OCI-LY3 (cell line): ENCODE measurements around the gene CAMTA1.

Experiments
- H2AFZ ChIP-seq: fragments of 200-600, 300-600 bp; shearing (Covaris generic); 2 replicates; pipeline ENCODE4 v1.6.0; 2014; ENCODE audit warnings: antibody characterized with exemption, low read depth, low read length
- H3K27ac ChIP-seq: fragments of 200-600, 300-600 bp; sonication (generic); 2 replicates; pipeline ENCODE4 v1.5.1; 2014; ENCODE audit warnings: mild to moderate bottlenecking, low read length, moderate library complexity, mixed read lengths
- H3K27me3 ChIP-seq: fragments of 200-600, 300-600 bp; sonication (generic); 2 replicates; pipeline ENCODE4 v1.6.1; 2014; ENCODE audit warnings: low read depth, low read length, mixed read lengths
- H3K36me3 ChIP-seq: fragments of 200-600, 300-600 bp; sonication (generic); replicated peaks from 2 replicates; pipeline ENCODE3; 2014; ENCODE audit warnings: low read depth, low read length, mixed read lengths
- H3K4me1 ChIP-seq: fragments of 300-600, 200-600 bp; sonication (generic); 2 replicates; pipeline ENCODE4 v1.6.1; 2014; ENCODE audit warnings: low read length, mixed read lengths
- H3K4me2 ChIP-seq: fragments of 200-600, 300-600 bp; sonication (generic); 2 replicates; pipeline ENCODE4 v1.6.1; 2014; ENCODE audit warnings: low read length, mixed read lengths
- H3K4me3 ChIP-seq: fragments of 300-600, 200-600 bp; sonication (generic); 2 replicates; pipeline ENCODE4 v1.5.1; 2014; ENCODE audit warnings: antibody characterized with exemption, mild to moderate bottlenecking, low read length, moderate library complexity
- H3K79me2 ChIP-seq: fragments of 300-600, 200-600 bp; shearing (Covaris generic); 2 replicates; pipeline ENCODE4 v1.6.1; 2014; ENCODE audit warnings: mild to moderate bottlenecking, low read length, mixed read lengths
- H3K9ac ChIP-seq: fragments of 300-600, 200-600 bp; shearing (Covaris generic); 2 replicates; pipeline ENCODE4 v1.6.0; 2014; ENCODE audit warnings: mild to moderate bottlenecking, low read length, moderate library complexity
- H3K9me3 ChIP-seq: fragments of 200-600, 300-600 bp; shearing (Covaris generic); 2 replicates; pipeline ENCODE4 v1.6.1; 2014; ENCODE audit warnings: low read length, mixed read lengths; ENCODE audit not compliant: insufficient read depth
- H4K20me1 ChIP-seq: fragments of 200-600, 300-600 bp; sonication (generic); 2 replicates; pipeline ENCODE4 v1.6.1; 2016; ENCODE audit warnings: low read length, mixed read lengths; ENCODE audit not compliant: insufficient read depth
- CTCF ChIP-seq: fragments of 200-600, 300-600 bp; sonication (generic); IDR thresholded peaks from 2 replicates; pipeline ENCODE4 v1.5.1; 2014; ENCODE audit warnings: antibody characterized with exemption, low read length, low read depth
- EZH2phosphoT487 ChIP-seq: fragments of 200-600 bp; shearing (Covaris generic); IDR thresholded peaks from 2 replicates; pipeline ENCODE4 v1.6.1; 2018; ENCODE audit warnings: antibody characterized with exemption, mixed run types, low read depth

The CAMTA1 gene

GRCh38 chr1:7575041-7575400 lies 789.8 kb downstream of the CAMTA1 start:
- Histone ChIP-seq H3K9ac (no peak overlapping the region), H3K27me3 (no peaks in the 10 kb centered on the region), H3K9me3 (no peaks in the 10 kb centered on the region), H3K79me2 (no peaks in the 10 kb centered on the region), H3K27ac (no peak overlapping the region), H3K36me3 (no peaks in the 10 kb centered on the region), H3K4me1 (no peaks in the 10 kb centered on the region), H3K4me2 (no peak overlapping the region), H2AFZ (no peak overlapping the region), H3K4me3 (no peak overlapping the region), H4K20me1 (no peaks in the 10 kb centered on the region)
- TF ChIP-seq CTCF (no peak), EZH2phosphoT487 (no peak)

DNA sequence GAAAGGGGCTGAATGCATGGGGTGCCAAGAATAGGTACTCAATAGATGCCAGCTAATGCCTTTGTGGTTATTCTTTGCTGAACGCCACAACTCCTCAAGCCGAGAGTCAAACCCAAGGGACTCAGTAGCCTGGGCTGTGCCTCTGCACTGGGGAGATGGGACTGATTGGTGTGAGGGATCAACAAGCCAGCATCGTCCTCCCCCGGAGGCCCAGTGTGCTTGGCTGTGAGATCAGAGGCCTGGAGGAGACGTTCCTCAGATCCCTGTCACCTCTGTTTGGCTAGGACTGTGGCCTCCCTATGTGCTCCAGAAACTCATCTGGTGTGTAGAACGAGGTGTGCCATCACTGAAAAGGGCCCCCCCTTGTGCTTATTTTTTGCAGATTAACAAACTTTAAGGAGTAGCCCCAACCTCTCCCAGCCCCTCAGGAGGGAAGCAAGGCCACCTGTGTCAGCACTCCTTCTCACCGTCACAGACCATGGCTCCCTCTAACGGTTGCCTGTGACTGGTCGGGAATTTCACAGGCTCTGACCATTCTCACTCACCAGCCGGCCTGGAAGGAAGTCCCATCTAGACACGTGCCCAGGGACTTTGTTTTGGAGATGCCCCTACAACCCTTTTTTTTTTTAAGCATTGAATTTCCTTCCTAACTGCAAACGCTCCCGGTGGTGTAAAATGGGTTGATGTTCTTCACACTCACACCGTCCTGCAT lies 791.8 kb downstream of the CAMTA1 start:
- no peak overlapping the region for H3K9ac ChIP-seq
- no peaks in the 10 kb centered on the region for H3K27me3 ChIP-seq
- no peaks in the 10 kb centered on the region for H3K36me3 ChIP-seq
- TF ChIP-seq CTCF, result peak; percentile 29; the same call in 1 of the 2 replicates
- no peak for TF ChIP-seq EZH2phosphoT487
- no peaks in the 10 kb centered on the region for H3K9me3 ChIP-seq
- no peak overlapping the region for H3K4me2 ChIP-seq
- H3K4me1 ChIP-seq, result no peaks in the 10 kb centered on the region
- H3K27ac ChIP-seq, result no peak overlapping the region
- no peaks in the 10 kb centered on the region for H4K20me1 ChIP-seq
- no peak overlapping the region for H2AFZ ChIP-seq
- no peak overlapping the region for H3K4me3 ChIP-seq
- no peaks in the 10 kb centered on the region for H3K79me2 ChIP-seq

DNA sequence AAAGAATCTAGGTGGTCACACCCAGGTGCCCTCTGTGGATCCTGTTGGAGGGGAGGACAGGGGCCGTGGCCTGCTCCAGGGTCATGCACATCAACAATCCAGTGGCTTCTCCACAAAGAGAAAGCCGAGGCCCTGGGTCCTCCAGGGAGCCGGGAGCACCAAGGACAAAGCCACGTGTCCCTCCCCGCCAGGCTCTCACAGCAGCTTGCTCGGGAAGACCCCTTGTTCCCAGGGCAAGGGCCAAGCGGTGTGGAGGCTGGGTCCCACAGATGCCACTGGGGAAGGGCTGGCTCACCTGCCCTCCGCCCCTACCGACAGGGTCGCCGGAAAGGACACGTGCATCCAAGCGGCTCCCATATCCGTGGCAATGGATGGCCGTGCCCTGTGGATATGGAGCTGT lies 793.0 kb downstream of the CAMTA1 start:
- H3K9ac ChIP-seq, result no peak overlapping the region
- no peak overlapping the region for H2AFZ ChIP-seq
- no peaks in the 10 kb centered on the region for H3K4me1 ChIP-seq
- H3K36me3 ChIP-seq, result no peaks in the 10 kb centered on the region
- H3K27ac ChIP-seq, result no peak overlapping the region
- no peak for TF ChIP-seq CTCF
- no peak for TF ChIP-seq EZH2phosphoT487
- H3K9me3 ChIP-seq, result no peaks in the 10 kb centered on the region
- H4K20me1 ChIP-seq, result no peaks in the 10 kb centered on the region
- H3K27me3 ChIP-seq, result no peaks in the 10 kb centered on the region
- no peak overlapping the region for H3K4me2 ChIP-seq
- H3K4me3 ChIP-seq, result no peak overlapping the region
- H3K79me2 ChIP-seq, result no peaks in the 10 kb centered on the region

- no peaks in the 10 kb centered on the region for H3K27me3 ChIP-seq
Observed at GRCh38 chr1:7579016-7579415, 793.8 kb downstream of the CAMTA1 start.

More at GRCh38 chr1:7579016-7579415, 793.8 kb downstream of the CAMTA1 start:
- Histone ChIP-seq H2AFZ (no peak overlapping the region), H3K9ac (no peak overlapping the region), H3K27ac (no peak overlapping the region), H3K9me3 (no peaks in the 10 kb centered on the region), H3K4me1 (no peaks in the 10 kb centered on the region), H3K79me2 (no peaks in the 10 kb centered on the region), H3K4me3 (no peak overlapping the region), H3K36me3 (no peaks in the 10 kb centered on the region), H4K20me1 (no peaks in the 10 kb centered on the region), H3K4me2 (no peak overlapping the region)
- TF ChIP-seq EZH2phosphoT487 (no peak), CTCF (no peak)
